Thymus (tissue), 11 donors: ENCODE results near the gene CTAG1A. TPM values are rescaled to one million over a fixed set of nuclear protein-coding genes. Genes with fewer than 3 reads are reported as not detected.
A peak's percentile ranks its signal among the peaks of the same experiment; 100 is the strongest.
"Not testable (repeated sequence)": the region's sequence is repeated elsewhere in the genome, so short reads cannot be mapped to it uniquely, and the experiment has no call there.

ENCODE experiments used
- DNase-seq, 9 donors: peaks; one replicate each; pipeline ENCODE4 v3.0.0-alpha.2; 2013; ENCODE audit warnings: low spot score in 9 of 9, low read depth in 6 of 9, missing footprints in 1 of 9
- H3K27ac ChIP-seq, 2 donors: one replicate each; pipeline ENCODE4 v1.5.1; 2013; ENCODE audit warnings: control low read depth in 1 of 2, low read depth in 1 of 2, low read length in 1 of 2, mild to moderate bottlenecking in 1 of 2, moderate library complexity in 1 of 2
- H3K27me3 ChIP-seq, 2 donors: one replicate each; pipeline ENCODE4 v1.5.1; 2013; ENCODE audit warnings: low read length in 1 of 2; ENCODE audit not compliant: control insufficient read depth in 2 of 2, insufficient read depth in 1 of 2
- H3K36me3 ChIP-seq, 2 donors: one replicate each; pipeline ENCODE4 v1.5.1; 2013; ENCODE audit warnings: low read length in 1 of 2, mild to moderate bottlenecking in 1 of 2, moderate library complexity in 1 of 2; ENCODE audit not compliant: control insufficient read depth in 2 of 2, insufficient read depth in 2 of 2
- H3K4me1 ChIP-seq, 2 donors: one replicate each; pipeline ENCODE4 v1.5.1; 2013; ENCODE audit warnings: low read length in 2 of 2; ENCODE audit not compliant: control insufficient read depth in 2 of 2, insufficient read depth in 2 of 2
- H3K4me3 ChIP-seq, 2 donors: one replicate each; pipeline ENCODE4 v1.5.1; 2013; ENCODE audit warnings: low read length in 2 of 2, control low read depth in 1 of 2, mild to moderate bottlenecking in 1 of 2
- H3K9me3 ChIP-seq, 2 donors: one replicate each; pipeline ENCODE4 v1.5.1; 2013; ENCODE audit warnings: low read length in 1 of 2, mild to moderate bottlenecking in 1 of 2; ENCODE audit not compliant: control insufficient read depth in 2 of 2, insufficient read depth in 1 of 2
- WGBS: extraction: QIAGEN DNeasy Blood & Tissue Kit; methylation state at CpG from one replicate; pipeline ENCODE4 v1.1.7; 2013; 5-methylcytosine and 5-hydroxymethylcytosine counted together
- polyA plus RNA-seq: library from polyadenylated mRNA; stranded (reverse); fragments of 200-250 nt; gene quantifications from one replicate; pipeline ENCODE4 v1.2.3, GENCODE V29; 2013
- total RNA-seq: library from RNA; stranded (reverse); fragments of 120-200 nt; gene quantifications from one replicate; pipeline ENCODE4 v1.2.4, GENCODE V29; 2013
- donor health status: healthy.

CTAG1A gene
- total and polyA plus RNA-seq, 2 donors, result 0.07 TPM; not detected in 1

DNA sequence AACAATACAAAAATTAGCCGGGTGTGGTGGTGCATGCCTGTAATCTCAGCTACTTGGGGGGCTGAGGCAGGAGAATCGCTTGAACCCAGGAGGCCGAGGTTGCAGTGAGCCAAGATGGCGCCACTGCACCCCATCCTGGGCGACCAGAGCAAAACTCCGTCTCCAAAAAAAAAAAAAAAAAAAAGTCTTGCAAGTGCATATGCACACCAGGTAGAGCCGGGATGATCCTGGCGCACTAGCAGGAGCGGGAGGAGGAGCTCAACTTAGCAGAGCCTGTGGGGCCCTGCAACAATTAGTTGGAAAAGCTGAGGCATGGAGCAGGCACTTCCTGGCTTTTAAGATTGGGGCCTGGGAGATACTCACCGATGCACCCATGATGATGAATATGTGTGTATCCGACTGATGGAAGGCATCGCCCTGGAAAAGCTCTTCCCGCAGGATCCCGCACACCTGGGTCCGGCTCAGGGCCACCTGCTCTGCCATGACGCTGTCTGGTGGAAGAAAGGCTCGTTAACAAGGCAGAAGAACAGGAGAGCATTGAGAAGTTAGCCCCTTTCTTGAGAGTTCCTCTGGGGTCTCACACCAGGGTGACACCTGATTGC lies 39.2 kb upstream of the CTAG1A start:
- Histone ChIP-seq H3K9me3 (no peaks in the 10 kb centered on the region), H3K27me3 (no peaks in the 10 kb centered on the region), H3K27ac (no peak overlapping the region), H3K4me3 (peak overlapping the region; percentile 74 to 88), H3K36me3 (peaks cover 12 to 17% of the 10 kb centered on the region in 2 donors), H3K4me1 (peaks cover 15 to 42% of the 10 kb centered on the region in 2 donors)
- WGBS, result 97% methylated on average over 17 of the region's 17 CpGs
- DNase-seq, result no peak

- peaks cover 15 to 42% of the 10 kb centered on the region in 2 donors for H3K4me1 ChIP-seq
- 2% methylated on average over 88 of the region's 92 CpGs for WGBS
- peak in 6 of 9 donors; percentile 42 to 83 (median 60) for DNase-seq
Observed at GRCh38 chrX:154546354-154547244, 38.3 kb upstream of the CTAG1A start, which contains the start of gene G6PD. TSS of gene G6PD (minus strand) at chrX:154546846. CDS start at chrX:154546155, 691 bp downstream.

DNA sequence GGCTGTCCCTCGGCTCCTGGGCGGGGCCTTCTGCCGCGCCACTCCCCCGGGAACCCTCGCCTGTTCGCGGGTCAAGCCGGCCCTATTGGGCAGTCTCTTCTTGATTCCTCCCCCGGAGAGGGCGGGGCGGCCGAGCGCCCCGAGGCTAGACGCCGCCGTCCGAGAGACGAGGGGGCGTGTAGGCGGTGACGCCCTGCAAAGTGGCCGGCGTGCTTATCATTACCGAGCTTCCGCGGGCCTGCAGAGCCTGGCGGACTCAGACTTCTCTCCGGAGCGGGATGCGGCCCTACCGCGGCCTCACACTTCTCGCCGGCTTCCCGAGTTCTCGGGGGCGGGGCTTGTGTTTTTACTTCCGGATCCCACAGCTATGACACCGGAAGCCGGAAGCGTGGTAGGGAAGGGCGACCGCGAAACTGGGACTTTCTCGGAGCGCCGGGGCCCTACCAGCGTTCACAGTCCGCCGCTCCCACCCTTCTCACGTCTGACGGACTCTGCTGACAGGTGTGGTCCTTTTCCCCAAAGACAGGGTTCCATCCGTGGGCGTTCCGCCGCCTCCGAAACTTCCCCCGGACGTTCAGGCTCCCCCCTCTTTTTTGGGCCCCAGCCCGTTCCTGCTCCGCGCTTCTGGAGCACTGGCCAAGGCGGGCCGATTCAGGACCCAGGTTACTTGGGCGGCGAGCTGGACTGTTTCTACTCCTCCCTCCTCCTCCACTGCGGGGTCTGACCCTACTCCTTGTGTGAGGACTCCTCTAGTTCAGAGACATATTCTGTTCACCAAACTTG lies 37.5 kb upstream of the CTAG1A start, which contains the start of gene IKBKG:
TSS of gene IKBKG (plus strand) at position 376 of the 783 bp plus-strand sequence. CDS start 4,383 bp downstream, outside the sequence.
- Histone ChIP-seq H3K4me1 (peaks cover 15 to 33% of the 10 kb centered on the region in 2 donors), H3K9me3 (no peaks in the 10 kb centered on the region), H3K27ac (peak within 1 kb of the TSS; percentile 90 to 97), H3K27me3 (no peaks in the 10 kb centered on the region), H3K4me3 (peak within 1 kb of the TSS; percentile 74 to 88), H3K36me3 (peaks cover 7 to 11% of the 10 kb centered on the region in 2 donors)
- DNase-seq, result peak in 8 of 9 donors; percentile 60 to 94 (median 81)
- WGBS, result under 1% methylated on average over 69 of the region's 69 CpGs

More at GRCh38 chrX:154546354-154547244, 38.3 kb upstream of the CTAG1A start, which contains the start of gene G6PD:
- Histone ChIP-seq H3K9me3 (no peaks in the 10 kb centered on the region), H3K27ac (peak within 1 kb of the TSS; percentile 90 to 97), H3K27me3 (no peaks in the 10 kb centered on the region), H3K36me3 (peaks cover 7 to 13% of the 10 kb centered on the region in 2 donors), H3K4me3 (peak within 1 kb of the TSS; percentile 74 to 88)

DNA sequence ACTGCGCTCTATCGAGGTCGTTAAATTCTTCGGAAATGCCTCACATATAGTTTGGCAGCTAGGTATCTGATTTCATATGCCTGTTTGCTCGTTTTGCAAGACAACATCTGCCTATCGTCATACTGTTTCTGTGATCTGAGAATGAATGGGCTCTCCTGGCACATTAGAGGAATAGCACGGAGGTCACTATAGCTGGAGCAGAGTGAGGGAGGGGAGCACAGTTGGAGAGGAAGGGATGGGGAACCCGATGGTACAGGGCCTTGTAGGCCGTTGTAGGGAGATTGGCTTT lies 37.0 kb upstream of the CTAG1A start:
- Histone ChIP-seq H3K27ac (peak overlapping the region; percentile 90 to 97), H3K4me3 (peak overlapping the region; percentile 74 to 88), H3K27me3 (no peaks in the 10 kb centered on the region), H3K36me3 (peaks cover 7 to 12% of the 10 kb centered on the region in 2 donors), H3K4me1 (peaks cover 11 to 28% of the 10 kb centered on the region in 2 donors), H3K9me3 (no peaks in the 10 kb centered on the region)
- 1% methylated on average over 9 of the region's 9 CpGs for WGBS
- no peak for DNase-seq

DNA sequence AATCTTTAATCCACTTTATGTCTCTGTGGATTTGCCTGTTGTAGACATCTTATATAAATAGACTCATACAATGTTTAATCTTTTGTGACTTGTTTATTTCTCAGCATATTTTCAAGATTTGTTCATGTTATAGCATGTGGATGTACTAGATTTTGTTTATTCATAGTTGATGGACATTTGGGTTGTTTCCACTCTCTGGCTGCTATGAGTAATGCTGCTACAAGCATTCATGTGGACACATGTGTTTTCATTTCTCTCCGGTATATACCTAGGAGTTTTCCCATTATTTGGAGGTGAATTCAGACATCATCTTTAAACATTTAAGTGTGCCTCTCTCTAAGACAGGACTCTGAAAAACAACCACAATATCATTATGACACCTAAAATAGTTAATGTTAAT lies 35.2 kb upstream of the CTAG1A start:
- Histone ChIP-seq H3K4me3 (no peak overlapping the region), H3K36me3 (peaks cover 16 to 25% of the 10 kb centered on the region in 2 donors), H3K4me1 (peaks cover 6 to 18% of the 10 kb centered on the region in 2 donors), H3K27ac (no peak overlapping the region), H3K27me3 (no peaks in the 10 kb centered on the region), H3K9me3 (no peaks in the 10 kb centered on the region)
- DNase-seq, result no peak
- WGBS, result 92% methylated on average over 1 of the region's 1 CpG

DNA sequence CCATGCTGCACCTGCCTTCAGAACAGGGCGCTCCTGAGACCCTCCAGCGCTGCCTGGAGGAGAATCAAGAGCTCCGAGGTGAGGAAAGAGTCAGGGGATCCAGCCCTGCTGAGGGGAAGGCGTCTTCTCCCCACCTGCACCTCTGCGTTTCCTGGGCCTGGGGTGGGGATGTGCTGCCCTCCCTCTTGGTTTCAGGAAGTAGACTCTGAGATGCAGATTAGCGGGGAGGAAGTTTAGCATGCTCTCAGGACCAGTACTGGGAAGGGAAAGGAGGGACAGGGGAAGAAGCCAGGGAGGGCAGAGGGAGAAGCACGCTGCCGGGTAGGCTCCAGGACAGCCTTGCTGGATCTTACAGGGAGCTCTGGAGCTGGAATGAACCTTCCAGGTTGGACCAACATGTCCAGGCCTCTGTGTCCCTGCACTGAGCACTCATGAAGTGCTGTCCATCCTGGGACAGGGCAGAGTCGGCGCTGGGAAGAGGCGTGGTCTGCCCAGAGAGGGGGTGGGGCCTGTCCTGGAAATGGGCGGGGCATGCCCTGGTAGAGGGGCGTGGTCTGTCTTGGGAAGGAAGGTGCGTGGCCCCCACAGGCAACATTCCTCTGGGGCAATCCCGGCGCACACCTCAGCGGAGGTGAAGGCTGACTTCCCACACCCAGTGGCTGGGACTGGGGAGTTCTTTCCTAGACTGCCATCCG lies 32.7 kb upstream of the CTAG1A start:
- not testable (repeated sequence) for H3K4me3 ChIP-seq, H3K27ac ChIP-seq, H3K4me1 ChIP-seq, H3K27me3 ChIP-seq, DNase-seq, H3K9me3 ChIP-seq
- 87% methylated on average over 8 of the region's 18 CpGs for WGBS
- H3K36me3 ChIP-seq, result peaks cover 20 to 27% of the 10 kb centered on the region in 2 donors

DNA sequence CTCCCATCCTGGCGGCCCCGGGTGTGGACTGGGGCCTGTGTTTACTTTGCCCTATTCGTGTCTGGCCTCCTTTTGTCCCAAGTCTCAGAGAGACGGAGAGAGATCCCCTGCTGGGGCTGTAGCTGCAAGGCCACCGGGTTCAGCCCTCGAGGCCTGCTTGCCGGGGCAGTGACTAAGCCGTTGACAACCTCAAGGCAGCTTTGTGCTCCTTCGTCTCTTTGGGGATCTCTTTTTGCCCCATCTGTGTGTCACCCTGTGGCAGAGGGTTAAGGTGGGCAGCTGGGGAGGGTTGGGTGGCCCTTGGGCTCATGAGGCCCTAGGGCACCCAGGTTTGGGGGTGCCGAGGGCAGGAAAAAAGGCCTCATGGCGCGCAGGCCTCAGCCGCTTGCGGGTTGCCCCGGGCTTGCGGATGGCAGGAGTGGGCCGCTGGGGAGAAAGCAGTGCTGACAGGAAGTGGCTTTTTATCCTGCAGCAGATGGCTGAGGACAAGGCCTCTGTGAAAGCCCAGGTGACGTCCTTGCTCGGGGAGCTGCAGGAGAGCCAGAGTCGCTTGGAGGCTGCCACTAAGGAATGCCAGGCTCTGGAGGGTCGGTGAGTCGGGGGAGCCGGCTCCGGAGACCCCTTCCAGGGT lies 26.8 kb upstream of the CTAG1A start:
- not testable (repeated sequence) for H3K4me1 ChIP-seq, H3K9me3 ChIP-seq, H3K4me3 ChIP-seq, H3K27ac ChIP-seq, DNase-seq, H3K27me3 ChIP-seq
- peaks cover 16 to 17% of the 10 kb centered on the region in 2 donors for H3K36me3 ChIP-seq
- WGBS, result 55% methylated on average over 4 of the region's 24 CpGs

DNA sequence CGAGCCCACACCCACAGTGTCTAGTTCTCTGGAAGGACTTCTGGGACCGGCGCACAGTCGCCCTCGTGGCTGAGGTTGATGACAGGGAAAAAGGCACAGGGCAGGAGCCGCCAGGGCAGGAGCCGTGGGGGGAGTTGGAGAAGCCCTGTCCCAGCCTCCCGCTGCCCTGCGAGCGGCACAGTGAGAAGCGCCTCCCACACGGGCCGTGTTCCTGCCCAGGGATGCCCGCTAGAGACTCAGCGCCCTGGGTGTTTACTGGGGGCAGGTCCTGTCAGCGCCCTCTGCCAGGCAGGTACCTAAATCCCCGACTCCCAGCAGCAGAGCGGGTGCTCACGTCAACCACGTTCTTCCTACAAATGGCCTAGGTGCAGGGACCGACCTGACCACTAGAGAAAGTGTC lies 26.0 kb upstream of the CTAG1A start:
- not testable (repeated sequence) for H3K4me3 ChIP-seq, DNase-seq, H3K27me3 ChIP-seq, H3K27ac ChIP-seq, H3K4me1 ChIP-seq, H3K9me3 ChIP-seq
- WGBS, result 97% methylated on average over 9 of the region's 21 CpGs
- H3K36me3 ChIP-seq, result peaks cover 12% of the 10 kb centered on the region in 2 donors
